Hematopoietic multipotent progenitor cell (in vitro differentiated cells): ENCODE results near the gene CTXND2. TPM values are rescaled to one million over a fixed set of nuclear protein-coding genes. Genes with fewer than 3 reads are reported as not detected.

ENCODE experiments used
- DNase-seq, 3 donors: peaks; one replicate each; pipeline ENCODE4 v3.0.0-alpha.2; 2011 to 2015; ENCODE audit warnings: low read depth in 2 of 3, low spot score in 2 of 3
- total RNA-seq: library from RNA; depleted of rRNA; stranded (reverse); fragments of >200 nt; gene quantifications from one replicate; pipeline ENCODE4 v1.2.3, GENCODE V29; 2012

CTXND2 gene
- total RNA-seq, 1 donor, result not detected

GRCh38 chr1:150955280-150955679 lies 68.3 kb downstream of the CTXND2 start:
- no peak for DNase-seq

GRCh38 chr1:150957666-150958065 lies 70.7 kb downstream of the CTXND2 start:
- no peak for DNase-seq

- DNase-seq, result no peak
Measured at GRCh38 chr1:150960646-150961045, 73.7 kb downstream of the CTXND2 start.

GRCh38 chr1:150961756-150962155 lies 74.8 kb downstream of the CTXND2 start:
- DNase-seq, result no peak

Other genes with a start within 250 kb of the CTXND2 start
- 10.0 TPM for gene GOLPH3L, start 190.0 kb upstream of the CTXND2 start, total RNA-seq
- gene HORMAD1, start 166.2 kb upstream of the CTXND2 start, total RNA-seq, result under 0.01 TPM
- gene CTSS, start 121.4 kb upstream of the CTXND2 start, total RNA-seq, result 66.5 TPM
- gene CTSK, start 78.9 kb upstream of the CTXND2 start, total RNA-seq, result 0.54 TPM
- 42.3 TPM for gene ARNT, start 10.5 kb upstream of the CTXND2 start, total RNA-seq
- gene SETDB1, start 39.2 kb downstream of the CTXND2 start, total RNA-seq, result 47.9 TPM
- gene CERS2, start 87.7 kb downstream of the CTXND2 start, total RNA-seq, result 123 TPM
- 0.54 TPM for gene ANXA9, start 95.2 kb downstream of the CTXND2 start, total RNA-seq
- gene MINDY1, start 119.8 kb downstream of the CTXND2 start, total RNA-seq, result 41.7 TPM
- gene PRUNE1, start 121.3 kb downstream of the CTXND2 start, total RNA-seq, result 22.6 TPM
- under 0.01 TPM for gene BNIPL, start 149.4 kb downstream of the CTXND2 start, total RNA-seq
- gene C1orf56, start 160.6 kb downstream of the CTXND2 start, total RNA-seq, result 5.1 TPM
- 75.4 TPM for gene CDC42SE1, start 172.5 kb downstream of the CTXND2 start, total RNA-seq
- gene MLLT11, start 173.3 kb downstream of the CTXND2 start, total RNA-seq, result 1.9 TPM
- gene GABPB2, start 183.6 kb downstream of the CTXND2 start, total RNA-seq, result 5.7 TPM